VCaP (cell line): ENCODE data around the gene KRT24.
"Not testable (repeated sequence)": the region's sequence is repeated elsewhere in the genome, so short reads cannot be mapped to it uniquely, and the experiment has no call there.

Source experiments
- H3K27ac ChIP-seq: fragments of 450-650 bp; 2 replicates; pipeline ENCODE4 v1.5.1; 2017
- CTCF ChIP-seq: fragments of 450-650 bp; conservative IDR thresholded peaks from 2 replicates; pipeline ENCODE4 v1.5.1; 2017; ENCODE audit warnings: mild to moderate bottlenecking, moderate library complexity

Gene KRT24

GRCh38 chr17:40703652-40704051, at the start of gene KRT24:
TSS of gene KRT24 (minus strand) at chr17:40703752. CDS start at chr17:40703693, 59 bp downstream.
- TF ChIP-seq CTCF, result no peak
- H3K27ac ChIP-seq, result peak within 1 kb of the TSS; percentile 0; the same call in 1 of the 2 replicates

DNA sequence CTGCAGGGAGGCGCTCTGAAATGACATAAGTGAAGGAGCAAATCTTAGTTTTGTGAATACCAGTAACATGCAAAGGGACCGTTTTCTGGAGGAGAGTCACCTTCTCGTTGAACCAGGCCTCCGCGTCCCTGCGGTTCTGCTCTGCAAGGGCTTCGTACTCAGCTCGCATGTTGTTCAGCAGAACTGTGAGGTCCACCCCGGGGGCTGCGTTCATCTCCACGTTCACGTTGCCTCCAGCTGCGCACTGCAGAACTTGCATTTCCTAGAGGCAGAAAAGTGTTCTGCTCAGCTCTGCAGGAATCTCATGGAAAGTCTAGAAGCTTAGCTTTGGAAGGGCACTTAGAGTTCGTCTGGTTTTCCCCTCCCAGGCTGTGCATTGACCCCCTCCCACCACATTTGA, 47.5 kb upstream of the KRT24 start:
- H3K27ac ChIP-seq, result no peak overlapping the region
- no peak for TF ChIP-seq CTCF

- H3K27ac ChIP-seq, result no peak overlapping the region
- no peak for TF ChIP-seq CTCF
Measured at GRCh38 chr17:40750391-40750790, 46.8 kb upstream of the KRT24 start.

DNA sequence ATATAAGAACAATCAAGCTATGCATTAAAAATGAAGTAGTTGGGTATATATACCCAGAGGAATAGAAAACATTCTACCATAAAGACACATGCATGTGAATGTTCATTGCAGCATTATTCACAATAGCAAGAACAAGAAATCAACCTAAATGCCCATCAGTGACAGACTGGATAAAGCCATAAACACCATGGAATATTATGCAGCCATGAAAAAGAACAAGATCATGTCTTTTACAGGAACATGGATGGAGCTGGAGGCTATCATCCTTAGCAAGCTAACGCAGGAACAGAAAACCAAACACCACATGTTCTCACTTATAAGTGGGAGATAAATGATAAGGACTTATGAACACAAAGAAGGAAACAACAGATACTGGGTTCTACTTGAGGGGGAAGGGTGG, 45.1 kb upstream of the KRT24 start:
- not testable (repeated sequence) for H3K27ac ChIP-seq

DNA sequence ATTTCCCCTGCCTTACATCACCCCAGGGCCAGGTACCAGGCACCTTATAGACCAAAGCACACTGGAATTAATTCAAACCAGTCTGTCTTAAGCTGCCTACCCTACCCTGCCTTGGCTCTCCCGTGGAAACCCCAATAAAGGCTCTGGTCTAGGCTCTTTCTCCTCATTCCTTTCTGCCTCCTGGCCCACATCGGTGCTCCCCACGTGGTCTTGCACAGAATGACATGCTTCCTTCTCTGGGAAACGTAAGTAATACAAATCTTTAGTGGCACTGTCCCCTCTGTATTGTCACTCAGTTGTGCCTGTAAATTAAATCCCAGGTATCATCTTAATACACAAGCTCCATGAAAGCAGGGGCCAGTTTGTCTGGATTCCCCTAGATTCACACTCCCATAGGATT, 35.0 kb upstream of the KRT24 start:
- H3K27ac ChIP-seq, result no peak overlapping the region
- no peak for TF ChIP-seq CTCF

DNA sequence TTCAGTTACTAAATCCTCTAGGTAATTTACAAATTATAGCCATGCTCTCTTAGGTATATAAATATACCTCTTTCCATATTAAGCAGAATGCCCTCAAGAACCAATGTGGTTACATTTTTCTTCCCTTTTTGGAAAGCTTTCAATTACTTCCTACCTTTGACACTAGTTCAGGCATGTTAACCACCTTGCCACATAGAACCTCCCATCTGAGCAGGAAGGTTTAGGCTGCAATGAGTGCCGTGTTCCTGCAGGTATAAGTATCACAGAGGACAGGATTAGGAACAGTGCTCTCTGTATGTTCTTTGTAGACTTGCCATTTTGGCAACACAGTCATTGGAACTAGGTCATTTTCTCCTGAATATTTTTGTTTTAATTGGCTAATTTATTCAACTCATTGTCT, 31.5 kb upstream of the KRT24 start:
- TF ChIP-seq CTCF, result no peak
- H3K27ac ChIP-seq, result no peak overlapping the region

- H3K27ac ChIP-seq, result no peak overlapping the region
- TF ChIP-seq CTCF, result no peak
Measured at GRCh38 chr17:40734018-40734417, 30.5 kb upstream of the KRT24 start.

GRCh38 chr17:40730970-40731369, 27.4 kb upstream of the KRT24 start:
- no peak for TF ChIP-seq CTCF
- H3K27ac ChIP-seq, result no peak overlapping the region
